ENCODE data around the gene GPR18. TPM values are rescaled to one million over a fixed set of nuclear protein-coding genes. Genes with fewer than 3 reads are reported as not detected.

Gene GPR18
- polyA plus RNA-seq, 3 donors: 1.7 to 3.8 (median 2.2) TPM

DNA sequence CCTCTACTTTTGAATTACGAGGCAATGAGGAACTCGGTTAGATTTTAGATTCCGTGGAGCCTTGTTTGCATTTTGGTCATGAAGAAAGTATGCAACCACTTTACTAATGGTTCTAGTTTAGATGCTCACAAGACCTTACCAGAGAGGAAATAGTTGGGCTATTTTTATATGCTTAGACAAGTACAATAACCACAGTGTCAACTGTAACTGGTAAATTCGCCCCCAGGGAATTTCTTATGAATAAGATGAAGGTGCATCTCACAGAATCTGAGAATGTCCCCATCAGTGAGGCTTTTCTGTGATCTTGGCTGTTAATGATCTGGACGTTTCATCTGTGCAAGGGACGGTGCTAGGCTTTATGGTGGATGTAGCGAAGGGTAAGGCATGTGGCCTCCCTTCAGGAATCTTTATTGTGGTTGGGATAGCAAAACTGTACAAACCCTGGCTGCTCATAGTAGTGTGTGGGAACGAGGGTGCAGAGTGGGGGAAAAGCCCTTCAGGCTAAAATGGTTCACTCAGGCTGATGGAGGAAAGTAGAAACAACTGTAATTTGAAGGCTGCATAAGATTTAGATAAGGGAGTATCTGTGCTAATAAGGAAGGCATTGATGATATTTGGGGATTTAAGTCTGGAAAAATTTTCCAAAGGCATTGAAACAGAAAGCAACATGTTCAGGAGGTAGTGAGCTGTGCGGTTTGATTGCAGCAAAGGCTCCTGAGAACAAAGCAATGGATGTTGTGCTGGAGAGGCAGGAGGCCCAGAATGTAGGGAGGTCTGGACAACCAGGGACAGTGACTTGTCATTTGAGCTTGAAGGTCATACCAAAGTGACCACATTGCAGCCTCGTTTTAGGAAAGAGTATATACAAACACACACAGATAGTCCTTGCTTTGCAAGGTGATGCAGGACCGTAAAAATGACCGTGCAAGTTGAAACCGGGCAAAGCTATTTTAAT lies 29.2 kb downstream of the GPR18 start:
- H3K27ac ChIP-seq (ENCODE audit: low read depth in 1 of 2, low read length in 2 of 2): peak overlapping the region; percentile 80 to 88
- H3K9me3 ChIP-seq (replicated peaks in 1 of 2; ENCODE audit: control insufficient read depth in 1 of 2, insufficient read depth in 1 of 2, low read length in 2 of 2): no peaks in the 10 kb centered on the region
- Mint-ChIP-seq H3K36me3 (peaks cover 9 to 17% of the 10 kb centered on the region in 2 donors), H3K4me1 (peaks cover 79% of the 10 kb centered on the region), H3K4me3 (peak overlapping the region; percentile 43 to 52), H3K9me3 (no peaks in the 10 kb centered on the region), H3K27me3 (ENCODE audit: low read depth in 3 of 3) (peaks cover 0 to 3% (median 0%) of the 10 kb centered on the region in 3 donors), H3K27ac (peak overlapping the region; percentile 87 to 98 (median 94))
- peaks cover 0 to 4% of the 10 kb centered on the region in 2 donors for H3K36me3 ChIP-seq (replicated peaks in 1 of 2; ENCODE audit: control insufficient read depth in 1 of 2, insufficient read depth in 2 of 2, low read length in 2 of 2)
- intact Hi-C loops (cut with micrococcal nuclease): loop anchor here (2.0 to 10.0 kb wide), 3 partner anchors 28 to 654 kb away; partner anchors contain the start of genes STK24 (in 1 of the 2) and UBAC2 (in 1 of the 2)
- peak overlapping the region; percentile 27 for H3K4me2 ChIP-seq (replicated peaks; ENCODE audit: extremely low read depth, low read length, poor library complexity, severe bottlenecking)
- peak overlapping the region; percentile 23 for H3K9ac ChIP-seq (ENCODE audit: insufficient read depth, low read length, poor library complexity, severe bottlenecking)
- 10% methylated on average over 6 of the region's 13 CpGs for WGBS (ENCODE audit: insufficient coverage)
- peaks cover 13% of the 10 kb centered on the region for H4K20me1 ChIP-seq (ENCODE audit: insufficient read depth, low read length)
- H3K27me3 ChIP-seq (ENCODE audit: control insufficient read depth in 2 of 2, insufficient read depth in 2 of 2, low read length in 2 of 2): no peaks in the 10 kb centered on the region
- H3K4me3 ChIP-seq (replicated peaks in 1 of 3; ENCODE audit: low read depth in 2 of 3, low read length in 3 of 3): peak overlapping the region in 2 of 3 experiments; percentile 3 to 29
- H3K4me1 ChIP-seq (ENCODE audit: control insufficient read depth in 1 of 2, insufficient read depth in 2 of 2, low read length in 2 of 2): peaks cover 78 to 88% of the 10 kb centered on the region in 2 donors
- peaks cover 100% of the 10 kb centered on the region for H3K79me2 ChIP-seq (ENCODE audit: insufficient read depth, low read length)
- peak; percentile 37 to 51 (median 38) for DNase-seq
- no peak overlapping the region for H2AFZ ChIP-seq (ENCODE audit: insufficient read depth, low read depth, low read length, poor library complexity, severe bottlenecking)
- no peak for TF ChIP-seq CTCF (IDR thresholded peaks at IDR 0.05)

DNA sequence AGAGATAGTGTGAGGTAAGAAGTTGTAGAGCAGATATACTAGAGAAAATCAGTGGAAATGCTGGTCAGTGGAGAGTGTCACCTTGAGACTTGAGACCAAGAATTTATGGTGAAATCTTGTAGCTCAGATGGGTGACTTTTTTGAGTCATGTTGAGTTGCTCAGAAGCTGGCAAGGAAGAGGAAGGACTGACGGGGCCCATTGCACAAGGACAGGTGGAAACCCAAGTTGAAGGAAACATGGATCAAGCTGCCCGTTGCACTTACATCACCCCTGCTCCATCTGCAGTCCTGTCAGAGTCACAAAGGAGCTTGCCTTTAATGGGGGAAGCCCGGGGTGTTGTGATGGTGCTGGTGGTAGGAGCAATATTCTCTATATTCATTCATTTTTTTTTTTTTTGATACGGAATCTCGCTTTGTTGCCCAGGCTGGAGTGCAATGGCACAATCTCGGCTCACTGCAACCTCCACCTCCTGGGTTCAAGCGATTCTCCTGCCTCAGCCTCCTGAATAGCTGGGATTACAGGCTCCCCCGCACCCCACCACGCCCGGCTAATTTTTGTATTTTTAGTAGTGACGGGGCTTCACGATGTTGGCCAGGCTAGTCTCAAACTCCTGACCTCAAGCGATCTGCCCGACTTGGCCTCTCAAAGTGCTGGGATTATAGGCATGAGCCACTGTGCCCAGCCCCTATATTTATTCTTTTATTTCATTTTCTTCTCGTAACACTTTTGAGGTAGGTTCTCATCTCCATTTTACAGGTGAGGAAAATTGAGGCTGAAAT lies 30.1 kb downstream of the GPR18 start:
- Mint-ChIP-seq H3K4me3 (peak overlapping the region; percentile 43 to 52), H3K27ac (peak overlapping the region; percentile 87 to 98 (median 94)), H3K36me3 (peaks cover 6 to 15% of the 10 kb centered on the region in 2 donors), H3K9me3 (no peaks in the 10 kb centered on the region), H3K27me3 (ENCODE audit: low read depth in 3 of 3) (peaks cover 0 to 3% (median 0%) of the 10 kb centered on the region in 3 donors), H3K4me1 (peaks cover 86% of the 10 kb centered on the region)
- H3K36me3 ChIP-seq (replicated peaks in 1 of 2; ENCODE audit: control insufficient read depth in 1 of 2, insufficient read depth in 2 of 2, low read length in 2 of 2): peaks cover 0 to 4% of the 10 kb centered on the region in 2 donors
- peak overlapping the region; percentile 80 to 88 for H3K27ac ChIP-seq (ENCODE audit: low read depth in 1 of 2, low read length in 2 of 2)
- H3K4me3 ChIP-seq (replicated peaks in 1 of 3; ENCODE audit: low read depth in 2 of 3, low read length in 3 of 3): peak overlapping the region in 1 of 3 experiments; percentile 29
- H3K27me3 ChIP-seq (ENCODE audit: control insufficient read depth in 2 of 2, insufficient read depth in 2 of 2, low read length in 2 of 2): no peaks in the 10 kb centered on the region
- TF ChIP-seq CTCF (IDR thresholded peaks at IDR 0.05): no peak
- H3K4me2 ChIP-seq (replicated peaks; ENCODE audit: extremely low read depth, low read length, poor library complexity, severe bottlenecking): peak overlapping the region; percentile 27
- intact Hi-C loops (cut with micrococcal nuclease): loop anchor here (2.0 to 10.0 kb wide), 3 partner anchors 27 to 653 kb away; partner anchors contain the start of genes STK24 (in 1 of the 2) and UBAC2 (in 1 of the 2)
- H3K79me2 ChIP-seq (ENCODE audit: insufficient read depth, low read length): peaks cover 100% of the 10 kb centered on the region
- H3K4me1 ChIP-seq (ENCODE audit: control insufficient read depth in 1 of 2, insufficient read depth in 2 of 2, low read length in 2 of 2): peaks cover 84 to 97% of the 10 kb centered on the region in 2 donors
- H3K9me3 ChIP-seq (replicated peaks in 1 of 2; ENCODE audit: control insufficient read depth in 1 of 2, insufficient read depth in 1 of 2, low read length in 2 of 2): no peaks in the 10 kb centered on the region
- 54% methylated on average over 3 of the region's 15 CpGs for WGBS (ENCODE audit: insufficient coverage)
- peaks cover 16% of the 10 kb centered on the region for H4K20me1 ChIP-seq (ENCODE audit: insufficient read depth, low read length)
- no peak overlapping the region for H2AFZ ChIP-seq (ENCODE audit: insufficient read depth, low read depth, low read length, poor library complexity, severe bottlenecking)
- DNase-seq: peak; percentile 94 to 99 (median 94)
- H3K9ac ChIP-seq (ENCODE audit: insufficient read depth, low read length, poor library complexity, severe bottlenecking): peak overlapping the region; percentile 23

Measured in CD14-positive monocyte (primary cell).